SK-N-SH (cell line): ENCODE measurements around the gene PTPRD.

Experiments
- EP300 ChIP-seq, 2 experiments: IDR thresholded peaks; 2 replicates each; pipeline versions ENCODE4 v1.4.0 to v1.6.1; 2012; ENCODE audit warnings: borderline replicate concordance in 1 of 2, low read depth in 1 of 2, low read length in 1 of 2
- EZH2phosphoT487 ChIP-seq: fragments of 200-600 bp; sonication (generic); IDR thresholded peaks from 2 replicates; pipeline ENCODE4 v1.6.1; 2017; ENCODE audit warnings: low read depth, mixed run types, mild to moderate bottlenecking, antibody characterized with exemption, moderate library complexity, borderline replicate concordance
- FOXM1 ChIP-seq: IDR thresholded peaks from 2 replicates; pipeline ENCODE4 v1.4.0; 2012; ENCODE audit warnings: low read depth, mild to moderate bottlenecking
- GABPA ChIP-seq: IDR thresholded peaks from 2 replicates; pipeline ENCODE4 v1.4.0; 2012; ENCODE audit warnings: low read depth, mild to moderate bottlenecking
- JUND ChIP-seq: IDR thresholded peaks from 2 replicates; pipeline ENCODE4 v1.4.0; 2012
- RFX5 ChIP-seq: IDR thresholded peaks from 2 replicates; pipeline ENCODE4 v1.6.1; 2012; ENCODE audit warnings: mild to moderate bottlenecking, improper control_type of control experiment, low read length
- SIN3A ChIP-seq: IDR thresholded peaks from 2 replicates; pipeline ENCODE4 v1.6.1; 2012; ENCODE audit warnings: low read depth, mild to moderate bottlenecking, low read length, moderate library complexity, borderline replicate concordance
- YY1 ChIP-seq: IDR thresholded peaks from 2 replicates; pipeline ENCODE4 v1.4.0; 2012; ENCODE audit warnings: low read depth, mild to moderate bottlenecking
- TF ChIP-seq, protein P1 (sequence below): fragments of 200-600 bp; sonication (generic); IDR thresholded peaks from 2 replicates; pipeline ENCODE4 v1.6.1; 2017; ENCODE audit warnings: antibody characterized with exemption, mild to moderate bottlenecking, moderate library complexity
- TF ChIP-seq, protein P2 (sequence below): IDR thresholded peaks from 2 replicates; pipeline ENCODE4 v1.4.0; 2012; ENCODE audit warnings: low read depth
- TF ChIP-seq, protein P3 (sequence below): IDR thresholded peaks from 2 replicates; pipeline ENCODE4 v1.4.0; 2012; ENCODE audit warnings: low read depth, borderline replicate concordance

DNA sequence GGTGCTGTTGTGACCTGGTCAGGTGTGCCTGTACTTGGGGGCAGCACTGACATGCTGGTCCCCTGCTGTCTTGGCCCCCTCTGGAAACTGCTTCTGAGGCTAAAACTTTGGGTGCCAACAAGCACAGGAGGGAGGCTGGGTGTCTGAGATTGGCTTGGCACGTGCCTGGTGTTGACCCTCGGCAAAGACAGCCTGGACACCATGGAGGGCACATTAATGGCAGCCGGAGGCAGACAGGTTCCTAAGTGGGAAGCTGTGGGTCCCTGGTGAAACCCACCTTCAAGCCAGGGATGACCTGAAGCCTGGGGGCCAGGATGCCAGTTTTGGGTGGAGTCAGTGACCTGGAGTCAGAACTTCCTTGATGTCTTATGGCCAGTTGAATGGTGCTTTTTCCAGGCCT is 894.1 kb downstream of the PTPRD start:
- TF ChIP-seq, protein P1, sequence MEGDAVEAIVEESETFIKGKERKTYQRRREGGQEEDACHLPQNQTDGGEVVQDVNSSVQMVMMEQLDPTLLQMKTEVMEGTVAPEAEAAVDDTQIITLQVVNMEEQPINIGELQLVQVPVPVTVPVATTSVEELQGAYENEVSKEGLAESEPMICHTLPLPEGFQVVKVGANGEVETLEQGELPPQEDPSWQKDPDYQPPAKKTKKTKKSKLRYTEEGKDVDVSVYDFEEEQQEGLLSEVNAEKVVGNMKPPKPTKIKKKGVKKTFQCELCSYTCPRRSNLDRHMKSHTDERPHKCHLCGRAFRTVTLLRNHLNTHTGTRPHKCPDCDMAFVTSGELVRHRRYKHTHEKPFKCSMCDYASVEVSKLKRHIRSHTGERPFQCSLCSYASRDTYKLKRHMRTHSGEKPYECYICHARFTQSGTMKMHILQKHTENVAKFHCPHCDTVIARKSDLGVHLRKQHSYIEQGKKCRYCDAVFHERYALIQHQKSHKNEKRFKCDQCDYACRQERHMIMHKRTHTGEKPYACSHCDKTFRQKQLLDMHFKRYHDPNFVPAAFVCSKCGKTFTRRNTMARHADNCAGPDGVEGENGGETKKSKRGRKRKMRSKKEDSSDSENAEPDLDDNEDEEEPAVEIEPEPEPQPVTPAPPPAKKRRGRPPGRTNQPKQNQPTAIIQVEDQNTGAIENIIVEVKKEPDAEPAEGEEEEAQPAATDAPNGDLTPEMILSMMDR = no peak
- TF ChIP-seq EP300 (IDR thresholded peaks at IDR 0.05; ENCODE audit: borderline replicate concordance in 1 of 2, low read depth in 1 of 2, low read length in 1 of 2) = no peak
- no peak for TF ChIP-seq YY1
- no peak for TF ChIP-seq FOXM1
- TF ChIP-seq, protein P2, sequence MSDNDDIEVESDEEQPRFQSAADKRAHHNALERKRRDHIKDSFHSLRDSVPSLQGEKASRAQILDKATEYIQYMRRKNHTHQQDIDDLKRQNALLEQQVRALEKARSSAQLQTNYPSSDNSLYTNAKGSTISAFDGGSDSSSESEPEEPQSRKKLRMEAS = no peak
- TF ChIP-seq GABPA = no peak
- no peak for TF ChIP-seq EZH2phosphoT487
- no peak for TF ChIP-seq JUND
- TF ChIP-seq RFX5 = no peak
- TF ChIP-seq SIN3A = no peak
- TF ChIP-seq, protein P3, sequence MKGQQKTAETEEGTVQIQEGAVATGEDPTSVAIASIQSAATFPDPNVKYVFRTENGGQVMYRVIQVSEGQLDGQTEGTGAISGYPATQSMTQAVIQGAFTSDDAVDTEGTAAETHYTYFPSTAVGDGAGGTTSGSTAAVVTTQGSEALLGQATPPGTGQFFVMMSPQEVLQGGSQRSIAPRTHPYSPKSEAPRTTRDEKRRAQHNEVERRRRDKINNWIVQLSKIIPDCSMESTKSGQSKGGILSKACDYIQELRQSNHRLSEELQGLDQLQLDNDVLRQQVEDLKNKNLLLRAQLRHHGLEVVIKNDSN = no peak
